ENCODE results near the gene ANXA4. TPM values are rescaled to one million over a fixed set of nuclear protein-coding genes. Genes with fewer than 3 reads are reported as not detected.

The ANXA4 gene
- total and polyA plus RNA-seq, 4 donors, result 17.6 to 135 (median 59.4) TPM

GRCh38 chr2:69848186-69848790 is 106.4 kb downstream of the ANXA4 start:
- WGBS, result 96% methylated on average over 7 of the region's 7 CpGs
- Histone ChIP-seq H3K9ac (ENCODE audit: low read depth in 1 of 2, low read length in 2 of 2) (no peak overlapping the region), H3K36me3 (ENCODE audit: control insufficient read depth in 4 of 4, insufficient read depth in 3 of 4, low read depth in 1 of 4, low read length in 3 of 4) (peaks cover 8 to 17% (median 13%) of the 10 kb centered on the region in 4 donors), H3K27me3 (ENCODE audit: control insufficient read depth in 4 of 4, insufficient read depth in 4 of 4, low read length in 3 of 4) (no peaks in the 10 kb centered on the region), H3K4me1 (ENCODE audit: control insufficient read depth in 4 of 4, insufficient read depth in 4 of 4, low read length in 3 of 4) (no peaks in the 10 kb centered on the region), H3K27ac (ENCODE audit: low read depth in 1 of 2, low read length in 2 of 2) (no peak overlapping the region), H3K4me3 (ENCODE audit: low read depth in 1 of 3, low read length in 3 of 3) (no peak overlapping the region), H3K9me3 (ENCODE audit: control insufficient read depth in 4 of 4, low read length in 3 of 4) (no peaks in the 10 kb centered on the region)
- TF ChIP-seq MAX (IDR thresholded peaks at IDR 0.05) (no peak), NR2F2 (IDR thresholded peaks at IDR 0.05) (no peak), HNF4G (IDR thresholded peaks at IDR 0.05) (no peak), EGR1 (IDR thresholded peaks at IDR 0.05; ENCODE audit: low read depth in 2 of 2) (no peak), JUND (IDR thresholded peaks at IDR 0.05) (no peak), GABPA (IDR thresholded peaks at IDR 0.05 in 1 of 2, conservative IDR thresholded peaks at IDR 0.05 in 1 of 2) (no peak), SP1 (IDR thresholded peaks at IDR 0.05) (no peak), FOXA1 (IDR thresholded peaks at IDR 0.05) (no peak), RAD21 (IDR thresholded peaks at IDR 0.05) (no peak), ATF3 (IDR thresholded peaks at IDR 0.05) (no peak), REST (IDR thresholded peaks at IDR 0.05) (no peak), CTCF (IDR thresholded peaks at IDR 0.05; ENCODE audit: low read depth, low read length, missing input control) (no peak), ZBTB33 (IDR thresholded peaks at IDR 0.05) (no peak), RXRA (IDR thresholded peaks at IDR 0.05) (no peak), TAF1 (conservative IDR thresholded peaks at IDR 0.05) (no peak), YY1 (IDR thresholded peaks at IDR 0.05) (no peak), FOXA2 (IDR thresholded peaks at IDR 0.05) (no peak)
- DNase-seq (ENCODE audit: low spot score), result no peak

Data from liver (tissue), 9 donors.